Common myeloid progenitor, CD34-positive (primary cell): ENCODE data around the gene HADHA.

Experiments used
- CTCF ChIA-PET: fragments of 350-600 bp; sonication (Branson Sonifier 250); formaldehyde crosslinking; loops from one replicate; lab custom pipeline; 2021; ENCODE audit warnings: antibody characterized with exemption; lab: Charles Lee
- POLR2A ChIA-PET: fragments of 350-600 bp; sonication (Branson Sonifier 250); formaldehyde crosslinking; loops from one replicate; lab custom pipeline; 2021; ENCODE audit warnings: antibody characterized with exemption; lab: Charles Lee
- DNase-seq, 3 donors: peaks; one replicate each; pipeline versions ENCODE4 v3.0.0 to v3.0.0-alpha.2; 2013
- H3K27ac ChIP-seq, 2 experiments: 1 replicate in 1 of 2; 2 replicates in 1 of 2; pipeline ENCODE4 v1.7.0; 2013; ENCODE audit warnings: inconsistent platforms in 2 of 2, low read length in 2 of 2, mild to moderate bottlenecking in 2 of 2, low read depth in 1 of 2, moderate library complexity in 1 of 2; ENCODE audit not compliant: severe bottlenecking in 2 of 2, insufficient read depth in 1 of 2, poor library complexity in 1 of 2
- H3K27me3 ChIP-seq, 5 experiments: replicated peaks in 2 of 5; 1 replicate in 3 of 5; 2 replicates in 2 of 5; pipeline versions ENCODE4 v1.6.1 to v1.7.0; 2013; ENCODE audit warnings: low read length in 4 of 5, mild to moderate bottlenecking in 2 of 5, moderate library complexity in 2 of 5, inconsistent platforms in 1 of 5; ENCODE audit not compliant: insufficient read depth in 5 of 5, control insufficient read depth in 4 of 5
- H3K36me3 ChIP-seq, 4 experiments: 1 replicate in 2 of 4; 2 replicates in 2 of 4; pipeline versions ENCODE4 v1.6.1 to v1.7.0; 2013; ENCODE audit warnings: low read length in 3 of 4, control low read depth in 1 of 4, mild to moderate bottlenecking in 1 of 4; ENCODE audit not compliant: control insufficient read depth in 4 of 4, insufficient read depth in 4 of 4
- H3K4me1 ChIP-seq, 4 experiments: 1 replicate in 3 of 4; 2 replicates in 1 of 4; pipeline versions ENCODE4 v1.6.1 to v1.7.1; 2013; ENCODE audit warnings: low read length in 3 of 4, mild to moderate bottlenecking in 3 of 4, control low read depth in 1 of 4, inconsistent platforms in 1 of 4, moderate library complexity in 1 of 4; ENCODE audit not compliant: control insufficient read depth in 4 of 4, insufficient read depth in 4 of 4; ENCODE audit errors: control extremely low read depth in 1 of 4
- H3K4me3 ChIP-seq, 7 experiments: 1 replicate in 4 of 7; 2 replicates in 3 of 7; pipeline versions ENCODE4 v1.5.1 to v1.7.0; 2013; ENCODE audit warnings: mild to moderate bottlenecking in 7 of 7, low read length in 6 of 7, moderate library complexity in 6 of 7, inconsistent platforms in 2 of 7, low read depth in 2 of 7, control low read depth in 1 of 7; ENCODE audit not compliant: insufficient read depth in 4 of 7, control insufficient read depth in 1 of 7; ENCODE audit errors: extremely low read depth in 1 of 7
- H3K9me3 ChIP-seq, 5 experiments: 1 replicate in 4 of 5; 2 replicates in 1 of 5; pipeline versions ENCODE4 v1.6.1 to v1.7.1; 2013; ENCODE audit warnings: low read length in 4 of 5, mild to moderate bottlenecking in 2 of 5, inconsistent platforms in 1 of 5, low read depth in 1 of 5, moderate library complexity in 1 of 5; ENCODE audit not compliant: control insufficient read depth in 4 of 5, insufficient read depth in 2 of 5; ENCODE audit errors: control extremely low read depth in 1 of 5
- WGBS: methylation state at CpG from one replicate; pipeline ENCODE4 v1.1.5; 2013; ENCODE audit not compliant: insufficient coverage; 5-methylcytosine and 5-hydroxymethylcytosine counted together

Gene HADHA

DNA sequence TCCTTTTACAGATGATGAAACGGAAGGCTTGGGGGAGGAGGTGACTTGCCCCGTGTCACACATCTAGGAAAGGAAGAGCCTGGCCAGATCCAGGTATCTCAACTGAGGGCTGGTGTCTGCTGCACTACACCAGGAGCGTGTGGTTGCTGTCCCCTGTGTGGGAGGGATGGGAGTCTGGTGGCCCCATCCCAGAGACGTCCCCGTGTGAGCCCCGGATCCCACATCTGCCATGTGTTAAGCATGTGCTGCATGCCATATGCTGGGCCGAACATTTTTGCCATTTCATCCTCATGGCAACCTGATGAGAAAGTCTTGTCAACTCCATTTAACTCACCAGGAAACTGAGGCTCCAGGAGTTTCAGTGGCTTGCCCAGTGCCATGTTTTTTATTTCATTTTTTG is 67.3 kb downstream of the HADHA start:
- 97% methylated on average over 7 of the region's 7 CpGs for WGBS
- H3K27me3 ChIP-seq: peaks cover 0 to 66% (median 27%) of the 10 kb centered on the region in 5 experiments
- H3K4me1 ChIP-seq: peaks cover 0 to 28% (median 18%) of the 10 kb centered on the region in 4 experiments
- no peaks in the 10 kb centered on the region for H3K9me3 ChIP-seq
- DNase-seq: no peak
- no peak overlapping the region for H3K4me3 ChIP-seq
- H3K36me3 ChIP-seq: no peaks in the 10 kb centered on the region
- no peak overlapping the region for H3K27ac ChIP-seq
- CTCF ChIA-PET: interaction anchor here (1.1 kb wide), 1 partner anchor 11 kb away, joined by 3 read pairs; no protein-coding TSS in a partner anchor
- POLR2A ChIA-PET: no interaction called here

DNA sequence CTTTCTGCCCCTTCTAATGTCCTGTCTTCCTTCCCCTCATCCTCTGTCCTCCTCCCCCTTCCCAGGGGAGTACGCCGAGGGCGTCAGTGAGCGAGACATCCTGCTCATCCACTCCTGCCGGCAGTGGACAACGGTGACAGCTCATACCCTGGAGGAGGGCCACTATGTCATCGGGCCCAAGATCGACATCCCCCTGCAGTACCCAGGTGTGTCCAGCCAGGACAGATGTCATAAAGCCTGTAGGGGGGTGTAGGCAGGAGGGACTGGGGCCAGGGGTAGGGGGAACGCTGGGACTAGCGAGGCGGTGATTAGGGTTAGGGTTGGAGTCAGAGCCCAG is 68.2 kb downstream of the HADHA start:
- Histone ChIP-seq H3K27ac (no peak overlapping the region), H3K4me1 (peaks cover 0 to 29% (median 20%) of the 10 kb centered on the region in 4 experiments), H3K9me3 (peaks cover 0 to 2% (median 0%) of the 10 kb centered on the region in 5 experiments), H3K36me3 (no peaks in the 10 kb centered on the region), H3K4me3 (no peak overlapping the region), H3K27me3 (peaks cover 0 to 74% (median 31%) of the 10 kb centered on the region in 5 experiments)
- no peak for DNase-seq
- WGBS: 95% methylated on average over 8 of the region's 11 CpGs
- CTCF ChIA-PET: interaction anchor here (1.1 to 2.6 kb wide), 2 partner anchors 8 to 12 kb away, joined by 3 to 23 read pairs; no protein-coding TSS in a partner anchor
- POLR2A ChIA-PET: no interaction called here

- peaks cover 0 to 29% (median 20%) of the 10 kb centered on the region in 4 experiments for H3K4me1 ChIP-seq
- H3K9me3 ChIP-seq: peaks cover 0 to 2% (median 0%) of the 10 kb centered on the region in 5 experiments
- H3K27me3 ChIP-seq: peaks cover 0 to 74% (median 32%) of the 10 kb centered on the region in 5 experiments
- ChIA-PET POLR2A (no interaction called here), CTCF (interaction anchor here (1.4 to 2.6 kb wide), 2 partner anchors 8 to 52 kb away, joined by 3 to 23 read pairs; no protein-coding TSS in a partner anchor)
- DNase-seq: no peak
- 83% methylated on average over 11 of the region's 15 CpGs for WGBS
- no peak overlapping the region for H3K27ac ChIP-seq
- H3K36me3 ChIP-seq: no peaks in the 10 kb centered on the region
- H3K4me3 ChIP-seq: no peak overlapping the region
These were observed 68.8 kb downstream of the HADHA start for GRCh38 chr2:26175466-26176278.

GRCh38 chr2:26174691-26175465 is 69.6 kb downstream of the HADHA start:
- Histone ChIP-seq H3K9me3 (peaks cover 0 to 2% (median 0%) of the 10 kb centered on the region in 5 experiments), H3K36me3 (no peaks in the 10 kb centered on the region), H3K4me3 (no peak overlapping the region), H3K27ac (no peak overlapping the region), H3K4me1 (peaks cover 0 to 29% (median 20%) of the 10 kb centered on the region in 4 experiments), H3K27me3 (peaks cover 0 to 70% (median 27%) of the 10 kb centered on the region in 5 experiments)
- ChIA-PET POLR2A (no interaction called here), CTCF (interaction anchor here (1.4 to 2.6 kb wide), 2 partner anchors 9 to 53 kb away, joined by 3 to 23 read pairs; no protein-coding TSS in a partner anchor)
- WGBS: 64% methylated on average over 4 of the region's 10 CpGs
- peak in 2 of 3 donors; percentile 33 to 36 for DNase-seq

- ChIA-PET POLR2A (no interaction called here), CTCF (interaction anchor here (1.4 to 2.6 kb wide), 2 partner anchors 10 to 54 kb away, joined by 3 to 23 read pairs; no protein-coding TSS in a partner anchor)
- Histone ChIP-seq H3K4me3 (peak overlapping the region in 3 of 7 experiments; percentile 5 to 58 (median 16)), H3K9me3 (peaks cover 0 to 2% (median 0%) of the 10 kb centered on the region in 5 experiments), H3K4me1 (peaks cover 0 to 22% (median 12%) of the 10 kb centered on the region in 4 experiments), H3K27ac (no peak overlapping the region), H3K27me3 (peaks cover 0 to 60% (median 20%) of the 10 kb centered on the region in 5 experiments), H3K36me3 (no peaks in the 10 kb centered on the region)
- 40% methylated on average over 18 of the region's 46 CpGs for WGBS
- DNase-seq: no peak
These were observed 70.5 kb downstream of the HADHA start for GRCh38 chr2:26173776-26174482.

GRCh38 chr2:26172871-26173775 is 71.3 kb downstream of the HADHA start, which contains the start of gene GAREM2:
GAREM2 (plus strand) TSS chr2:26173088; CDS start chr2:26173221, 133 bp downstream.
- peaks cover 0 to 17% (median 9%) of the 10 kb centered on the region in 4 experiments for H3K4me1 ChIP-seq
- H3K27me3 ChIP-seq: peaks cover 0 to 56% (median 20%) of the 10 kb centered on the region in 5 experiments
- H3K27ac ChIP-seq: no peak within 1 kb of the TSS
- H3K4me3 ChIP-seq: peak within 1 kb of the TSS; percentile 13 to 67 (median 54)
- ChIA-PET CTCF (interaction anchor here (1.8 kb wide), 1 partner anchor 16 kb away, joined by 6 read pairs; no protein-coding TSS in a partner anchor), POLR2A (no interaction called here)
- H3K36me3 ChIP-seq: no peaks in the 10 kb centered on the region
- WGBS: under 1% methylated on average over 63 of the region's 102 CpGs
- peaks cover 0 to 2% (median 0%) of the 10 kb centered on the region in 5 experiments for H3K9me3 ChIP-seq
- peak in 1 of 3 donors; percentile 24 for DNase-seq
